HG02884 (cell line): ENCODE data around the gene COX7B2.

ENCODE experiments used
- ATAC-seq: cut with Tn5 transposase; IDR thresholded peaks from one replicate; pipeline ENCODE4 v1.9.1; 2021; ENCODE audit warnings: mild to moderate bottlenecking, moderate library complexity; ENCODE audit not compliant: unreplicated experiment

COX7B2 gene

DNA sequence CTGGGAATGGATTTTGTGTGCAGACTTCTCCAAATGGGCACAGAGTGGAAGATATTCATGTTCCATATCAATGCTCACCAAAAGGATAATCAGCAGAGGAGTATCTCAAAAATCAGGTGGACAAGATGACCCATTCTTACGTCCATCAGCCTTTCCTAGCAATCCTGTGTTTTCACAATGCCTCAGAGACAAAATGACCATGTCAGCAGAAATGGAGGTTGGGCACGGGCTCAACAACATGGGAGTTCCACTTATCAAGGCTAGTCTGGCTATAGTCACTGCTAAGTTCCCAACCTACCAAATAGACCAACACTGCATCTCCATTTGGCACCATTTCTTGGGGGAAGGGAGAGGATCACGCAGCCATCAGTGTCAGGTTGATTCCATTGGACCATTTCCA lies 179.0 kb downstream of the COX7B2 start:
- ATAC-seq, result no peak

DNA sequence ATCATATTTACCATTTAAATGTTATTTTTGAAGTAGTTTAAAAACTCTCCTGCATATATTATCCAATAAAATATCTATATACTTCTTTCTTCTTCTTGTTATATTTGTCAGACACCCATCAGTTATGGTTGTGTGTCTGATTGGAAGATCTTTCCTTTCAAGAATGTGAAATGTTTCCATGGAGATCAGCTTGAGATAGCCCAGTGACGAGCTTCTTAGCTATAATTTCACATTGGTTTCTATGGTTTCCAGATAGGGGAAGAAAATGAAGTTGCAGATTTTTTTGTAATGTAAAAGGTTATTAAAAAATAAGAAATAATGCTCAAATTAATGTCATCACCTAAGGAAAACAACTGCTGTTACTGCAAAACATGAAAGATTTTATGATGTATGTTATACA lies 189.0 kb downstream of the COX7B2 start:
- ATAC-seq, result no peak

DNA sequence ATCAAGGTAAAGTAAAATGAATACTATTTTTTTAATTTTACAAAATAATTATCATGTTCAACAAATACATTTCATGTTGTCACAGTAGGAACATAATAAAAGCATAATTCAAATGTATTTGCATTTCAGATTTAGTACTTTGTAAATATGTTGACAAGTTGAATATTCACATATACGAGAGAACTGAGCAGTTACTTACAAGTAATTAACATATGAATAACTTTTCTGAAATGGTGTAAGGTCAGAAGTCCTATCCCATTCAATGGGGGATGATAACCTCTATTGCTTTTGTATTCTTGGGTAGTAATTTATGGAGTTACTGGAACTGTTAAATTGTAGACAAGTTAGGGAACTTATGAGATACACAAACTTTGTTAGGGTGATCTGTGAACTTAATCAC lies 191.1 kb downstream of the COX7B2 start:
- ATAC-seq, result no peak

DNA sequence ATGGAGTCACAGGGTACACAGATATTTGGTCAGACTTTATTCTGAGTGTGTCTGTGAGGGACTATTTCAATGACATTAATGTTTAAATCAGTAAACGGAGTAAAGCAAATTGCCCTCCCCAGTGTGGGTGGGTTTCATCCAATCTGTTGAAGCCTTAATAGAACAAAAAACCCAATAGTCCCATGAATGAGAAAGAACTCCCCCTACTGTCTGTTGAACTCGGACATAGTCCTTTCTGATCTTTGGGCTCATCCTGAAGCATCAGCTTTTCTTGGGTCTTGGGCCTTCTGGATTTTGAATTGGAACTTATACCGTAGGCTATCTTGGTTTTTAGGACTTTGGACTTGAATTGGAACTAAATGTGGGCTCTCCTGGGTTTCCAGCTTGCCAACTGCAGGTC lies 193.6 kb downstream of the COX7B2 start:
- no peak for ATAC-seq

DNA sequence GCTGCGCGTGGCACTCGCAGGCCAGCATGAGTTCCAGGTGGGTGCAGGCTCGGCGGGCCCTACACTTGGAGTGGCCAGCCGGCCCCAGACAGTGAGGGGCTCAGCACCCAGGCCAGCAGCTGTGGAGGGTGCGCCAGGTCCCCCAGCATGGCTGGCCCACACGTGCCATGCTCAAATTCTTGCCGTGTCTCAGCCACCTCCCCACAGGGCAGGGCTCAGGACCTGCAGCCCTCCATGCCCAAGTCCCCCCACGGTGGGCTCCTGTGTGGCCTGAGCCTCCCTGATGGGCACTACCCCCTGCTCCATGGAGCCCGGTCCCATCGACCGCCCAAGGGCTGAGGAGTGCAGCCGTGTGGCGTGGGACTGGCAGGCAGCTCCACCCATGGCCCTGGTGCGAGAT lies 210.2 kb downstream of the COX7B2 start:
- ATAC-seq, result no peak
